GM23338 (cell line): Measurements from ENCODE around the gene NTF3. TPM values are rescaled to one million over a fixed set of nuclear protein-coding genes. Genes with fewer than 3 reads are reported as not detected.
A peak's percentile ranks its signal among the peaks of the same experiment; 100 is the strongest.

Experiments used
- ATAC-seq: fragments of 200-7000 bp; cut with Tn5 transposase; 3 replicates; pipeline ENCODE4 v1.9.1; 2020
- DNase-seq: peaks from one replicate; pipeline ENCODE4 v3.0.0-alpha.2; 2015; ENCODE audit warnings: low spot score
- H2AFZ ChIP-seq: fragments of 200-600 bp; sonication (generic); 2 replicates; pipeline ENCODE4 v1.8.0; 2016; ENCODE audit warnings: antibody characterized with exemption, mild to moderate bottlenecking, moderate library complexity
- H3F3A ChIP-seq: fragments of 200-600 bp; sonication (generic); replicated peaks from 2 replicates; pipeline ENCODE4 v1.8.0; 2017; ENCODE audit warnings: antibody characterized with exemption, mixed run types, low read depth
- H3K27ac ChIP-seq: fragments of 200-600 bp; sonication (generic); 2 replicates; pipeline ENCODE4 v1.6.1; 2016; ENCODE audit warnings: low read depth
- H3K27me3 ChIP-seq: fragments of 200-600 bp; sonication (generic); 2 replicates; pipeline ENCODE4 v1.8.0; 2016; ENCODE audit warnings: mild to moderate bottlenecking, mixed run types, moderate library complexity; ENCODE audit not compliant: insufficient read depth
- H3K36me3 ChIP-seq: fragments of 200-600 bp; sonication (generic); 2 replicates; pipeline ENCODE4 v1.8.0; 2016; ENCODE audit warnings: mild to moderate bottlenecking; ENCODE audit not compliant: insufficient read depth
- H3K4me1 ChIP-seq: fragments of 200-600 bp; sonication (generic); 2 replicates; pipeline ENCODE4 v1.8.0; 2016; ENCODE audit warnings: mild to moderate bottlenecking, moderate library complexity; ENCODE audit not compliant: insufficient read depth
- H3K4me2 ChIP-seq: fragments of 200-600 bp; sonication (generic); 2 replicates; pipeline ENCODE4 v1.7.1; 2017; ENCODE audit warnings: mixed run types
- H3K4me3 ChIP-seq: fragments of 200-600 bp; sonication (generic); 2 replicates; pipeline ENCODE4 v1.6.1; 2016; ENCODE audit warnings: mixed run types
- H3K79me2 ChIP-seq: fragments of 200-600 bp; sonication (generic); replicated peaks from 2 replicates; pipeline ENCODE4 v1.8.0; 2017; ENCODE audit warnings: mild to moderate bottlenecking; ENCODE audit not compliant: insufficient read depth
- H3K9me2 ChIP-seq: fragments of 200-600 bp; sonication (generic); 2 replicates; pipeline ENCODE4 v1.8.0; 2017; ENCODE audit not compliant: insufficient read depth
- H4K20me1 ChIP-seq: fragments of 200-600 bp; sonication (generic); replicated peaks from 2 replicates; pipeline ENCODE4 v1.8.0; 2017; ENCODE audit warnings: mild to moderate bottlenecking; ENCODE audit not compliant: insufficient read depth
- H3K27ac Mint-ChIP-seq: 2 replicates; pipeline ENCODE4 v1.8.0; 2020; ENCODE audit warnings: inconsistent platforms, mild to moderate bottlenecking, moderate library complexity, mixed read lengths
- H3K27me3 Mint-ChIP-seq: 3 replicates; pipeline ENCODE4 v1.8.0; 2022; ENCODE audit warnings: low read depth, mild to moderate bottlenecking, moderate library complexity, mixed read lengths, inconsistent platforms; ENCODE audit not compliant: insufficient read depth, poor library complexity
- H3K36me3 Mint-ChIP-seq: 3 replicates; pipeline ENCODE4 v1.8.0; 2021; ENCODE audit warnings: low read depth, mild to moderate bottlenecking, inconsistent platforms, moderate library complexity, mixed read lengths
- H3K4me1 Mint-ChIP-seq: 3 replicates; pipeline ENCODE4 v1.8.0; 2020; ENCODE audit warnings: mild to moderate bottlenecking, inconsistent platforms, mixed read lengths
- H3K4me3 Mint-ChIP-seq: 3 replicates; pipeline ENCODE4 v1.8.0; 2021; ENCODE audit warnings: moderate library complexity, mild to moderate bottlenecking, inconsistent platforms, mixed read lengths
- H3K9me3 Mint-ChIP-seq: 3 replicates; pipeline ENCODE4 v1.8.0; 2020; ENCODE audit warnings: moderate library complexity, mild to moderate bottlenecking, inconsistent platforms, mixed read lengths
- CREB1 ChIP-seq: fragments of 250-450 bp; sonication (Bioruptor Pico); IDR thresholded peaks from 2 replicates; pipeline ENCODE4 v1.5.0; 2020; ENCODE audit warnings: low read depth, mild to moderate bottlenecking, moderate library complexity
- EZH2 ChIP-seq: fragments of 200-600 bp; sonication (generic); IDR thresholded peaks from one replicate; pipeline ENCODE4 v1.8.0; 2017; ENCODE audit warnings: antibody characterized with exemption, mild to moderate bottlenecking, low read depth; ENCODE audit not compliant: unreplicated experiment
- POLR2AphosphoS5 ChIP-seq: IDR thresholded peaks from 2 replicates; pipeline ENCODE4 v1.6.1; 2016; ENCODE audit warnings: antibody characterized with exemption, low read depth
- REST ChIP-seq: IDR thresholded peaks from one replicate; pipeline ENCODE4 v1.6.1; 2018; ENCODE audit warnings: antibody characterized with exemption; ENCODE audit not compliant: unreplicated experiment
- polyA plus RNA-seq: library from polyadenylated mRNA; unstranded; fragments of >200 nt; fragmentation: Nextera tagmentation; extraction: Ambion mirVana; gene quantifications from 2 replicates; pipeline ENCODE4 v1.2.1, GENCODE V29; 2016
- total RNA-seq: library from RNA; depleted of rRNA; stranded (reverse); fragments of >200 nt; shearing (Covaris generic); gene quantifications from 2 replicates; pipeline ENCODE4 v1.2.3, GENCODE V29; 2014

NTF3 gene
- total and polyA plus RNA-seq, 2 experiments from 2014 or later, result 1.2 TPM; not detected in 1

GRCh38 chr12:5433845-5434646, 2.1 kb downstream of the NTF3 start:
- Mint-ChIP-seq H3K4me3 (no peak overlapping the region), H3K9me3 (no peaks in the 10 kb centered on the region; the same call in 2 of the 3 replicates), H3K4me1 (peaks cover 19% of the 10 kb centered on the region; the same call in 2 of the 3 replicates), H3K27me3 (peaks cover 34% of the 10 kb centered on the region), H3K27ac (no peak overlapping the region), H3K36me3 (no peaks in the 10 kb centered on the region)
- ATAC-seq (no peak), DNase-seq (no peak)
- H3F3A ChIP-seq, result no peaks in the 10 kb centered on the region
- H3K27me3 ChIP-seq, result peaks cover 94% of the 10 kb centered on the region
- H3K79me2 ChIP-seq, result no peaks in the 10 kb centered on the region
- peak overlapping the region; percentile 77 for H3K4me3 ChIP-seq
- TF ChIP-seq EZH2, result peak; percentile 36
- TF ChIP-seq REST, result no peak
- no peak for TF ChIP-seq POLR2AphosphoS5
- peak overlapping the region; percentile 93 for H2AFZ ChIP-seq
- H3K4me2 ChIP-seq, result peak overlapping the region; percentile 98
- no peaks in the 10 kb centered on the region for H3K9me2 ChIP-seq
- H3K36me3 ChIP-seq, result no peaks in the 10 kb centered on the region
- H3K27ac ChIP-seq, result no peak overlapping the region
- H4K20me1 ChIP-seq, result no peaks in the 10 kb centered on the region
- peaks cover 25% of the 10 kb centered on the region for H3K4me1 ChIP-seq

- H3K4me2 ChIP-seq, result peak overlapping the region; percentile 98; the same call in 1 of the 2 replicates
- H3K27ac ChIP-seq, result no peak overlapping the region
- Mint-ChIP-seq H3K27me3 (peaks cover 29% of the 10 kb centered on the region), H3K27ac (no peak overlapping the region), H3K9me3 (no peaks in the 10 kb centered on the region; the same call in 2 of the 3 replicates), H3K36me3 (no peaks in the 10 kb centered on the region), H3K4me3 (no peak overlapping the region), H3K4me1 (peaks cover 10% of the 10 kb centered on the region; the same call in 2 of the 3 replicates)
- peak; percentile 5 for TF ChIP-seq EZH2
- TF ChIP-seq CREB1 (CRISPR knock-in tag), result no peak
- no peak for TF ChIP-seq REST
- peaks cover 19% of the 10 kb centered on the region for H3K4me1 ChIP-seq
- H3F3A ChIP-seq, result no peaks in the 10 kb centered on the region
- no peak overlapping the region for H2AFZ ChIP-seq
- H3K4me3 ChIP-seq, result peak overlapping the region; percentile 77; the same call in 1 of the 2 replicates
- H3K36me3 ChIP-seq, result no peaks in the 10 kb centered on the region
- no peak for DNase-seq
- no peaks in the 10 kb centered on the region for H4K20me1 ChIP-seq
- no peak for ATAC-seq
- H3K9me2 ChIP-seq, result no peaks in the 10 kb centered on the region
- H3K79me2 ChIP-seq, result no peaks in the 10 kb centered on the region
- H3K27me3 ChIP-seq, result peaks cover 85% of the 10 kb centered on the region
These were observed 3.0 kb downstream of the NTF3 start for GRCh38 chr12:5434647-5435560.
